SK-N-SH treated with all-trans-retinoic acid at 6 μM for 48 hours (cell line): ENCODE results near the gene AKAP13.

Experiments used
- ATAC-seq: fragments of 200-7000 bp; cut with Tn5 transposase; 3 replicates; pipeline ENCODE4 v1.9.1; 2020; ENCODE audit warnings: mild to moderate bottlenecking, moderate library complexity
- ARNTL ChIP-seq: fragments of 450-650 bp; formaldehyde crosslinking; IDR thresholded peaks from 2 replicates; pipeline ENCODE4 v1.5.0; 2020; ENCODE audit warnings: low read depth, mild to moderate bottlenecking, moderate library complexity, borderline replicate concordance
- BACH2 ChIP-seq: fragments of 250-450 bp; sonication (Bioruptor Pico); IDR thresholded peaks from 2 replicates; pipeline ENCODE4 v1.9.0; 2021; ENCODE audit warnings: mild to moderate bottlenecking, borderline replicate concordance
- CSDC2 ChIP-seq: fragments of 250-450 bp; sonication (Bioruptor Pico); IDR thresholded peaks from 2 replicates; pipeline ENCODE4 v1.5.0; 2020; ENCODE audit warnings: mild to moderate bottlenecking, moderate library complexity
- ESRRG ChIP-seq: fragments of 250-450 bp; sonication (Bioruptor Pico); IDR thresholded peaks from 2 replicates; pipeline ENCODE4 v1.6.1; 2021; ENCODE audit warnings: mild to moderate bottlenecking
- GLIS3 ChIP-seq: fragments of 250-450 bp; sonication (Bioruptor Pico); IDR thresholded peaks from 2 replicates; pipeline ENCODE4 v1.5.0; 2020; ENCODE audit warnings: mild to moderate bottlenecking, moderate library complexity
- ISL1 ChIP-seq: fragments of 250-450 bp; sonication (Bioruptor Pico); IDR thresholded peaks from 2 replicates; pipeline ENCODE4 v2.1.2; 2022; ENCODE audit warnings: mild to moderate bottlenecking, moderate library complexity
- OSR1 ChIP-seq: fragments of 250-450 bp; sonication (Bioruptor Pico); IDR thresholded peaks from 2 replicates; pipeline ENCODE4 v1.8.0; 2022; ENCODE audit warnings: moderate library complexity, mild to moderate bottlenecking, inconsistent platforms
- PPARA ChIP-seq: fragments of 250-450 bp; sonication (Bioruptor Pico); IDR thresholded peaks from 2 replicates; pipeline ENCODE4 v1.5.0; 2020; ENCODE audit warnings: mild to moderate bottlenecking, borderline replicate concordance
- RARB ChIP-seq: fragments of 250-450 bp; sonication (Bioruptor Pico); IDR thresholded peaks from 2 replicates; pipeline ENCODE4 v1.8.0; 2021; ENCODE audit warnings: mild to moderate bottlenecking, moderate library complexity
- SNAI2 ChIP-seq: fragments of 250-450 bp; sonication (Bioruptor Pico); IDR thresholded peaks from 2 replicates; pipeline ENCODE4 v1.5.0; 2020; ENCODE audit warnings: mild to moderate bottlenecking, moderate library complexity
- TCF4 ChIP-seq: fragments of 250-450 bp; sonication (Bioruptor Pico); IDR thresholded peaks from 2 replicates; pipeline ENCODE4 v1.8.0; 2021; ENCODE audit warnings: mild to moderate bottlenecking, moderate library complexity, borderline replicate concordance
- ZFP3 ChIP-seq: fragments of 250-450 bp; sonication (Bioruptor Pico); IDR thresholded peaks from 2 replicates; pipeline ENCODE4 v1.5.0; 2020; ENCODE audit warnings: mild to moderate bottlenecking, moderate library complexity
- ZFP30 ChIP-seq: fragments of 450-650 bp; formaldehyde crosslinking; IDR thresholded peaks from 2 replicates; pipeline ENCODE4 v1.5.0; 2022; ENCODE audit warnings: mild to moderate bottlenecking, moderate library complexity
- ZNF565 ChIP-seq: fragments of 450-650 bp; formaldehyde crosslinking; conservative IDR thresholded peaks from 2 replicates; pipeline ENCODE4 v1.5.0; 2020; ENCODE audit warnings: low read depth, mild to moderate bottlenecking, moderate library complexity
- ZNF70 ChIP-seq: fragments of 450-650 bp; formaldehyde crosslinking; IDR thresholded peaks from 2 replicates; pipeline ENCODE4 v1.5.0; 2020; ENCODE audit warnings: mild to moderate bottlenecking, moderate library complexity
- ZNF8 ChIP-seq: fragments of 450-650 bp; formaldehyde crosslinking; IDR thresholded peaks from 2 replicates; pipeline ENCODE4 v1.5.0; 2020; ENCODE audit warnings: mild to moderate bottlenecking, moderate library complexity
- TF ChIP-seq, protein P1 (sequence below): fragments of 250-450 bp; sonication (Bioruptor Pico); IDR thresholded peaks from 2 replicates; pipeline ENCODE4 v1.5.1; 2020; ENCODE audit warnings: low read depth, mild to moderate bottlenecking, moderate library complexity
- TF ChIP-seq, protein P2 (sequence below): fragments of 250-450 bp; sonication (Bioruptor Pico); IDR thresholded peaks from 2 replicates; pipeline ENCODE4 v1.8.0; 2020; ENCODE audit warnings: mild to moderate bottlenecking, moderate library complexity, borderline replicate concordance
- TF ChIP-seq, protein P3 (sequence below): fragments of 250-450 bp; sonication (Bioruptor Pico); IDR thresholded peaks from 2 replicates; pipeline ENCODE4 v1.5.1; 2021; ENCODE audit warnings: mild to moderate bottlenecking, moderate library complexity
- TF ChIP-seq, protein P4 (sequence below): fragments of 250-450 bp; sonication (Bioruptor Pico); IDR thresholded peaks from 2 replicates; pipeline ENCODE4 v1.5.0; 2020; ENCODE audit warnings: mild to moderate bottlenecking, moderate library complexity

Gene AKAP13

DNA sequence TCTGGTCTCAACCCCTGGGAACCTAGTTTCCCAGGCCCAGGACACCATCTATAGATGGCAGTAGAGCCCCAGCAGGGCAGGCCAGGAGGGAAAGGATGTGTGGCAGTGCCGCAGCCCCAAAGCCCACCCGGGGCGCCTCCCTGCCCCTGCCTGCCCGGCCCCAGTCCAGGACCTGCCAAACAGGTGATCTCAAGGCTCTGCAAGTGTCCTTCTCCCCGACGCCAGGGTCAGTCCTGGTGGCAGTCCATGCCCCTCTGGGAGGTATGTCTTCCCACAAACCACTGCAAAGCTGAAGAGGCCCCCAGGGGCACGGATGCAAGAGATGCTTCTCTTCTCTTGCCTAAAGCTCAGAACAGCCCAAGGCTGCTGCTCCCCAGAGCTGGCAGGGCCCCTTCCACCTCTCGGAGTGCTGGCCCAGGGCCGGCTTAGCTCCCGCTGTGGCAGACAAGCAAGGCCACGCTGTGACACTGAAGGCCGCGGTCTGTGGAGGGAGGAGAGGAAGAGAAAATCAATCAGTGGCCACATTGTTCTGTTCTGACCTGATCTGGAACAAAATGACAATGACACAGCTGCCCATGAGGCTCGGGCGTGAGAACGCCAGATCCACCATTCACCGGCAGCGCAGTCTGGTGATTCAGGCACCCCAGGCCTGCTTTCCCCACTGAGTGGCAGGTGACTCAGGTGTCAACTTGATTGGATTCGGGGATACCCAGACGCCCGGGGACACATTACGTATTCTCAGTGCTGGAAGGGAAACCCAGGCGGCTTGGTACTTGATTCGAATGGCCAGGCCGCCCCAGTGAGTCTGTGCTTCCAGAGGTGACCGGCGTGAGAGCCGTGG lies 380.3 kb downstream of the AKAP13 start (continued):
- TF ChIP-seq, protein P1, sequence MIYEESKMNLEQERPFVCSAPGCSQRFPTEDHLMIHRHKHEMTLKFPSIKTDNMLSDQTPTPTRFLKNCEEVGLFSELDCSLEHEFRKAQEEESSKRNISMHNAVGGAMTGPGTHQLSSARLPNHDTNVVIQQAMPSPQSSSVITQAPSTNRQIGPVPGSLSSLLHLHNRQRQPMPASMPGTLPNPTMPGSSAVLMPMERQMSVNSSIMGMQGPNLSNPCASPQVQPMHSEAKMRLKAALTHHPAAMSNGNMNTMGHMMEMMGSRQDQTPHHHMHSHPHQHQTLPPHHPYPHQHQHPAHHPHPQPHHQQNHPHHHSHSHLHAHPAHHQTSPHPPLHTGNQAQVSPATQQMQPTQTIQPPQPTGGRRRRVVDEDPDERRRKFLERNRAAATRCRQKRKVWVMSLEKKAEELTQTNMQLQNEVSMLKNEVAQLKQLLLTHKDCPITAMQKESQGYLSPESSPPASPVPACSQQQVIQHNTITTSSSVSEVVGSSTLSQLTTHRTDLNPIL, result no peak
- TF ChIP-seq ISL1 (CRISPR knock-in tag) (no peak), ZFP30 (CRISPR knock-in tag) (no peak), BACH2 (CRISPR knock-in tag) (no peak), ZNF565 (CRISPR knock-in tag) (no peak), PPARA (CRISPR knock-in tag) (no peak), SNAI2 (CRISPR knock-in tag) (no peak)
- TF ChIP-seq, all 23 proteins: peak for 0

DNA sequence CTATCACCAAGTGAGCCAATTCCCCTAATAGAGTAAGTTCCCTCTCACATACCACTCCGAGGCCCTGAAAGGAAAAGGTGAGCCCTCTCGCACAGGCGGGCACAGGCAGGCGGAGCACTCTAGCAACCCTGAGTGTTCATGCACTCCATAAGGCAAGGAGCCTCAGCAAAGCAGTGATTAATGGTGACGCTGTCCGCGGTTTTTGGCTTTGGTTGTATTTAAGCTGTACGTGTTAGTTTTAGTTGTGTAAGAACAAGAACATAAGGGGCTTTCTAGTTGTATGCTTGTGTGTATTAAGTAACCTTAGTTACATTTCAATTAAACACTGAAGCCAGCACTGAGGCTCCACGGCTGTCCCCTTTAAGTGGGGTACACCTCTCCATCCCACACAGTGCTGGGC lies 381.2 kb downstream of the AKAP13 start:
- ATAC-seq, result no peak

DNA sequence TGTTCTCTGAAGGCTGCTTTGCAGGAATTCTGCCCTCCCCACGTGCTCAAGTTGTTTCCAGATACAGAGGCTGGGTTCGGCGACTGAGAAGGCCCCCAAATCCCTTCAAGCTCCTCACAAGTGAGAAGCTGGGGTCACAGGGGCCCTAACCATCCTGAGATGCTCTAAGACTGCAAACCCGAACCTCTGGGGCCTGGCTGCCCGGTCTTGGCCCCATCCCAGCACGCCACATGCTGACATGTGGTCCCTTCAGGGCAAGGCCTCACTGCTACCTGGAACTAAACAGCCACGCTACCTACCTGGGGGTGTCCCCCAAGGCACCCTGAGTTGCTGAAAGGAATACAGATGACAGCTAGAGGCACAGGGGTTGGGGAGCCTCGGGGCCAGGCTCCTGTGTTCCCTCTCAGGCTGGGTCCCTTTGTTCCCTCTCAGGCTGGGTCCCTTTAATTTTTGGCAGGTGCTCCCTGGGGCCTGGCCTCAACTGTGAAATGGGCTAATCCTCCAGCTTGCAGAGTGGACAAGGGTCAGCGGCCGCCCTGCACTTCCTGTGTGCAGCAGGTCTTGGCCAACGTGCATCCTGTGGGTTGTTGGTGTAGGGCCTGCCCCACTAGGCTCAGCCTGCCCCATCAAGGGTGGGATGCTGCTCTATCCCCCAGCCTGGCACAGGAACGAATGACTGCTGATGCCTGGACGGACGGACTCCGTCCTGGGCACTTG lies 381.8 kb downstream of the AKAP13 start:
- ATAC-seq, result no peak

More for the DNA sequence above, 381.2 kb downstream of the AKAP13 start:
- TF ChIP-seq, protein P2, sequence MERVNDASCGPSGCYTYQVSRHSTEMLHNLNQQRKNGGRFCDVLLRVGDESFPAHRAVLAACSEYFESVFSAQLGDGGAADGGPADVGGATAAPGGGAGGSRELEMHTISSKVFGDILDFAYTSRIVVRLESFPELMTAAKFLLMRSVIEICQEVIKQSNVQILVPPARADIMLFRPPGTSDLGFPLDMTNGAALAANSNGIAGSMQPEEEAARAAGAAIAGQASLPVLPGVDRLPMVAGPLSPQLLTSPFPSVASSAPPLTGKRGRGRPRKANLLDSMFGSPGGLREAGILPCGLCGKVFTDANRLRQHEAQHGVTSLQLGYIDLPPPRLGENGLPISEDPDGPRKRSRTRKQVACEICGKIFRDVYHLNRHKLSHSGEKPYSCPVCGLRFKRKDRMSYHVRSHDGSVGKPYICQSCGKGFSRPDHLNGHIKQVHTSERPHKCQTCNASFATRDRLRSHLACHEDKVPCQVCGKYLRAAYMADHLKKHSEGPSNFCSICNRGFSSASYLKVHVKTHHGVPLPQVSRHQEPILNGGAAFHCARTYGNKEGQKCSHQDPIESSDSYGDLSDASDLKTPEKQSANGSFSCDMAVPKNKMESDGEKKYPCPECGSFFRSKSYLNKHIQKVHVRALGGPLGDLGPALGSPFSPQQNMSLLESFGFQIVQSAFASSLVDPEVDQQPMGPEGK, result no peak
- TF ChIP-seq GLIS3 (CRISPR knock-in tag) (no peak), ZNF70 (CRISPR knock-in tag) (no peak), BACH2 (CRISPR knock-in tag) (no peak)
- TF ChIP-seq, protein P3, sequence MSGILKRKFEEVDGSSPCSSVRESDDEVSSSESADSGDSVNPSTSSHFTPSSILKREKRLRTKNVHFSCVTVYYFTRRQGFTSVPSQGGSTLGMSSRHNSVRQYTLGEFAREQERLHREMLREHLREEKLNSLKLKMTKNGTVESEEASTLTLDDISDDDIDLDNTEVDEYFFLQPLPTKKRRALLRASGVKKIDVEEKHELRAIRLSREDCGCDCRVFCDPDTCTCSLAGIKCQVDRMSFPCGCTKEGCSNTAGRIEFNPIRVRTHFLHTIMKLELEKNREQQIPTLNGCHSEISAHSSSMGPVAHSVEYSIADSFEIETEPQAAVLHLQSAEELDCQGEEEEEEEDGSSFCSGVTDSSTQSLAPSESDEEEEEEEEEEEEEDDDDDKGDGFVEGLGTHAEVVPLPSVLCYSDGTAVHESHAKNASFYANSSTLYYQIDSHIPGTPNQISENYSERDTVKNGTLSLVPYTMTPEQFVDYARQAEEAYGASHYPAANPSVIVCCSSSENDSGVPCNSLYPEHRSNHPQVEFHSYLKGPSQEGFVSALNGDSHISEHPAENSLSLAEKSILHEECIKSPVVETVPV (CRISPR knock-in tag), result no peak

More for the DNA sequence above, 381.8 kb downstream of the AKAP13 start:
- TF ChIP-seq ESRRG (CRISPR knock-in tag) (no peak), ZNF70 (CRISPR knock-in tag) (no peak), PPARA (CRISPR knock-in tag) (no peak), ISL1 (CRISPR knock-in tag) (no peak), OSR1 (no peak), BACH2 (CRISPR knock-in tag) (no peak), ZFP30 (CRISPR knock-in tag) (no peak), RARB (no peak), ZNF565 (CRISPR knock-in tag) (no peak), TCF4 (CRISPR knock-in tag) (no peak), ZNF8 (no peak), CSDC2 (CRISPR knock-in tag) (no peak), SNAI2 (CRISPR knock-in tag) (no peak), ARNTL (CRISPR knock-in tag) (no peak), ZFP3 (CRISPR knock-in tag) (no peak)
- TF ChIP-seq, protein P4, sequence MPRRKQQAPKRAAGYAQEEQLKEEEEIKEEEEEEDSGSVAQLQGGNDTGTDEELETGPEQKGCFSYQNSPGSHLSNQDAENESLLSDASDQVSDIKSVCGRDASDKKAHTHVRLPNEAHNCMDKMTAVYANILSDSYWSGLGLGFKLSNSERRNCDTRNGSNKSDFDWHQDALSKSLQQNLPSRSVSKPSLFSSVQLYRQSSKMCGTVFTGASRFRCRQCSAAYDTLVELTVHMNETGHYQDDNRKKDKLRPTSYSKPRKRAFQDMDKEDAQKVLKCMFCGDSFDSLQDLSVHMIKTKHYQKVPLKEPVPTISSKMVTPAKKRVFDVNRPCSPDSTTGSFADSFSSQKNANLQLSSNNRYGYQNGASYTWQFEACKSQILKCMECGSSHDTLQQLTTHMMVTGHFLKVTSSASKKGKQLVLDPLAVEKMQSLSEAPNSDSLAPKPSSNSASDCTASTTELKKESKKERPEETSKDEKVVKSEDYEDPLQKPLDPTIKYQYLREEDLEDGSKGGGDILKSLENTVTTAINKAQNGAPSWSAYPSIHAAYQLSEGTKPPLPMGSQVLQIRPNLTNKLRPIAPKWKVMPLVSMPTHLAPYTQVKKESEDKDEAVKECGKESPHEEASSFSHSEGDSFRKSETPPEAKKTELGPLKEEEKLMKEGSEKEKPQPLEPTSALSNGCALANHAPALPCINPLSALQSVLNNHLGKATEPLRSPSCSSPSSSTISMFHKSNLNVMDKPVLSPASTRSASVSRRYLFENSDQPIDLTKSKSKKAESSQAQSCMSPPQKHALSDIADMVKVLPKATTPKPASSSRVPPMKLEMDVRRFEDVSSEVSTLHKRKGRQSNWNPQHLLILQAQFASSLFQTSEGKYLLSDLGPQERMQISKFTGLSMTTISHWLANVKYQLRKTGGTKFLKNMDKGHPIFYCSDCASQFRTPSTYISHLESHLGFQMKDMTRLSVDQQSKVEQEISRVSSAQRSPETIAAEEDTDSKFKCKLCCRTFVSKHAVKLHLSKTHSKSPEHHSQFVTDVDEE, result no peak
- TF ChIP-seq, protein P2, result no peak
- TF ChIP-seq, protein P3 (CRISPR knock-in tag), result no peak
